Loucy (cell line): ENCODE results near the gene CTSW.

Source experiments
- EZH2phosphoT487 ChIP-seq: fragments of 200-600 bp; IDR thresholded peaks from 2 replicates; pipeline ENCODE4 v1.6.1; 2018; ENCODE audit warnings: antibody characterized with exemption, mild to moderate bottlenecking, moderate library complexity, borderline replicate concordance
- TF ChIP-seq, protein P1 (sequence below): fragments of 200-600 bp; sonication (generic); conservative IDR thresholded peaks from 2 replicates; pipeline ENCODE4 v1.5.1; 2014; ENCODE audit warnings: mild to moderate bottlenecking, antibody characterized with exemption, low read length

GRCh38 chr11:65903715-65904114, 24.1 kb downstream of the CTSW start:
- TF ChIP-seq, protein P1, sequence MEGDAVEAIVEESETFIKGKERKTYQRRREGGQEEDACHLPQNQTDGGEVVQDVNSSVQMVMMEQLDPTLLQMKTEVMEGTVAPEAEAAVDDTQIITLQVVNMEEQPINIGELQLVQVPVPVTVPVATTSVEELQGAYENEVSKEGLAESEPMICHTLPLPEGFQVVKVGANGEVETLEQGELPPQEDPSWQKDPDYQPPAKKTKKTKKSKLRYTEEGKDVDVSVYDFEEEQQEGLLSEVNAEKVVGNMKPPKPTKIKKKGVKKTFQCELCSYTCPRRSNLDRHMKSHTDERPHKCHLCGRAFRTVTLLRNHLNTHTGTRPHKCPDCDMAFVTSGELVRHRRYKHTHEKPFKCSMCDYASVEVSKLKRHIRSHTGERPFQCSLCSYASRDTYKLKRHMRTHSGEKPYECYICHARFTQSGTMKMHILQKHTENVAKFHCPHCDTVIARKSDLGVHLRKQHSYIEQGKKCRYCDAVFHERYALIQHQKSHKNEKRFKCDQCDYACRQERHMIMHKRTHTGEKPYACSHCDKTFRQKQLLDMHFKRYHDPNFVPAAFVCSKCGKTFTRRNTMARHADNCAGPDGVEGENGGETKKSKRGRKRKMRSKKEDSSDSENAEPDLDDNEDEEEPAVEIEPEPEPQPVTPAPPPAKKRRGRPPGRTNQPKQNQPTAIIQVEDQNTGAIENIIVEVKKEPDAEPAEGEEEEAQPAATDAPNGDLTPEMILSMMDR = no peak
- no peak for TF ChIP-seq EZH2phosphoT487
